ENCODE measurements around the gene NFKBIB. TPM values are rescaled to one million over a fixed set of nuclear protein-coding genes. Genes with fewer than 3 reads are reported as not detected.

NFKBIB gene
- total and polyA plus RNA-seq, 2 of the 13 experiments (the other 11 are each of a cell fraction or from before 2014, with no cell fraction given), result 8.6 to 14.9 TPM

- ATAC-seq, result no peak
- no TSS peak for BruUV-seq (replicated peaks)
- intact Hi-C loops (cut with micrococcal nuclease; ENCODE audit: unreplicated experiment), result no loop called here
- H3K9ac ChIP-seq (ENCODE audit: insufficient read depth, low read depth, low read length), result no peak overlapping the region
- no peaks in the 10 kb centered on the region for H3K79me2 ChIP-seq (ENCODE audit: insufficient read depth, low read length)
- in situ Hi-C loops (cut with HindIII; ENCODE audit: extremely low pct_ligation_motif_present, low pct_unique_long_range_greater_than_20kb), result no loop called here
- no peaks in the 10 kb centered on the region for H3K9me3 ChIP-seq (ENCODE audit: low read length)
- no peak overlapping the region for H3K27ac ChIP-seq (ENCODE audit: extremely low read length, insufficient read depth, low read length)
- DNase-seq (ENCODE audit: low spot score), result no peak
- no peaks in the 10 kb centered on the region for H3K27me3 ChIP-seq (ENCODE audit: control insufficient read depth in 1 of 2, insufficient read depth in 2 of 2, low read length in 2 of 2)
- FAIRE-seq, result no peak
- H2AFZ ChIP-seq (ENCODE audit: low read length), result no peak overlapping the region
- 96% methylated on average over 14 of the region's 19 CpGs for WGBS (ENCODE audit: low lambda C conversion rate)
- H3K4me3 ChIP-seq (replicated peaks in 1 of 3; ENCODE audit: insufficient read depth in 1 of 3, low read depth in 2 of 3, low read length in 3 of 3), result no peak overlapping the region
- no peaks in the 10 kb centered on the region for H4K20me1 ChIP-seq (ENCODE audit: insufficient read depth, low read length)
- H3K4me1 ChIP-seq (ENCODE audit: insufficient read depth, low read length), result peaks cover 44% of the 10 kb centered on the region
- no peak overlapping the region for H3K4me2 ChIP-seq (ENCODE audit: low read depth, low read length)
- peaks cover 0 to 2% of the 10 kb centered on the region in 2 experiments; a peak in 2 of 5 replicates for H3K36me3 ChIP-seq (replicated peaks in 1 of 2; ENCODE audit: control insufficient read depth in 1 of 2, insufficient read depth in 2 of 2, low read length in 2 of 2)
- ChIA-PET POLR2A (interaction anchor here (5.6 kb wide), 1 partner anchor 29 kb away, joined by 37 read pairs; no protein-coding TSS in a partner anchor), CTCF (ENCODE audit: low intra/inter-chr PET ratio, low total read pairs) (no interaction called here)
- TF ChIP-seq HNF4G (IDR thresholded peaks at IDR 0.05; ENCODE audit: borderline replicate concordance, low read depth, low read length) (no peak), HNF4G (CRISPR knock-in tag; IDR thresholded peaks at IDR 0.05; ENCODE audit: borderline replicate concordance, low read depth) (no peak), ZNF407 (CRISPR knock-in tag; IDR thresholded peaks at IDR 0.05; ENCODE audit: not compliant biosample characterization) (no peak), ZBTB39 (CRISPR knock-in tag; IDR thresholded peaks at IDR 0.05) (no peak), KLF9 (CRISPR knock-in tag; IDR thresholded peaks at IDR 0.05; ENCODE audit: low read depth) (no peak), ZNF501 (CRISPR knock-in tag; IDR thresholded peaks at IDR 0.05) (no peak), NPAS2 (CRISPR knock-in tag; IDR thresholded peaks at IDR 0.05; ENCODE audit: borderline replicate concordance) (no peak), BCLAF1 (IDR thresholded peaks at IDR 0.05) (no peak)
These were observed 18.7 kb upstream of the NFKBIB start for GRCh38 chr19:38880882-38881609.
